GM12878 (cell line): Measurements from ENCODE around the gene CS. TPM values are rescaled to one million over a fixed set of nuclear protein-coding genes. Genes with fewer than 3 reads are reported as not detected.

Experiments used
- ATAC-seq: fragments of 200-7000 bp; cut with Tn5 transposase; 3 replicates; pipeline ENCODE4 v1.9.1; 2020; ENCODE audit warnings: mild to moderate bottlenecking, moderate library complexity
- BruUV-seq: library from RNA; stranded (reverse); fragments of 400-500 nt; replicated peaks from 2 replicates; lab custom pipeline; 2021; lab: Mats Ljungman, UMichigan
- CTCF ChIA-PET: fragments of 300-600 bp; sonication (Branson Sonifier 250); formaldehyde crosslinking; extraction: SDS; loops from one replicate; lab custom pipeline; 2021; ENCODE audit warnings: inconsistent platforms; lab: Yijun Ruan, JAX
- POLR2A ChIA-PET: fragments of 350-600 bp; formaldehyde crosslinking; extraction: SDS; loops from one replicate; lab custom pipeline; 2021; ENCODE audit warnings: inconsistent platforms; lab: Charles Lee
- RAD21 ChIA-PET: fragments of 300-600 bp; sonication (Branson Sonifier 250); formaldehyde crosslinking; loops from one replicate; lab custom pipeline; 2023; ENCODE audit warnings: antibody characterized with exemption; ENCODE audit not compliant: unreplicated experiment; lab: Charles Lee
- SMC1A ChIA-PET: fragments of 300-600 bp; sonication (Branson Sonifier 250); formaldehyde crosslinking; loops from one replicate; lab custom pipeline; 2023; ENCODE audit not compliant: unreplicated experiment, uncharacterized antibody; lab: Charles Lee
- DNase-seq: peaks from one replicate; pipeline ENCODE4 v3.0.0-alpha.2; 2011; ENCODE audit warnings: low read depth, low spot score
- FAIRE-seq: peaks from 3 replicates; lab custom pipeline; 2011; peaks lifted over from hg19 to GRCh38; lab: Jason Lieb, UNC
- H2AFZ ChIP-seq: 2 replicates; pipeline ENCODE4 v1.6.0; 2011; ENCODE audit warnings: low read depth, low read length, control low read depth; ENCODE audit not compliant: control insufficient read depth
- H3K27ac ChIP-seq: 2 replicates; pipeline ENCODE4 v1.5.1; 2011; ENCODE audit warnings: control low read depth; ENCODE audit not compliant: control insufficient read depth, insufficient read depth
- H3K27me3 ChIP-seq, 2 experiments: replicated peaks in 1 of 2; 2 replicates each; pipeline versions ENCODE4 v1.6.0 to v1.6.1; 2011; ENCODE audit warnings: low read length in 1 of 2; ENCODE audit not compliant: control insufficient read depth in 2 of 2, insufficient read depth in 2 of 2
- H3K36me3 ChIP-seq, 2 experiments: 2 replicates each; pipeline ENCODE4 v1.5.1; 2011; ENCODE audit warnings: low read length in 1 of 2; ENCODE audit not compliant: control insufficient read depth in 2 of 2, insufficient read depth in 2 of 2
- H3K4me1 ChIP-seq: 2 replicates; pipeline ENCODE4 v1.6.1; 2011; ENCODE audit warnings: mild to moderate bottlenecking, low read length, moderate library complexity, mixed read lengths; ENCODE audit not compliant: control insufficient read depth, insufficient read depth
- H3K4me2 ChIP-seq: 2 replicates; pipeline ENCODE4 v1.6.0; 2011; ENCODE audit warnings: control low read depth; ENCODE audit not compliant: control insufficient read depth, insufficient read depth
- H3K4me3 ChIP-seq: fragments of 200-600 bp; sonication (generic); 2 replicates; pipeline ENCODE4 v1.5.1; 2016
- H3K79me2 ChIP-seq: 2 replicates; pipeline ENCODE4 v1.6.0; 2011; ENCODE audit warnings: low read length; ENCODE audit not compliant: control insufficient read depth, insufficient read depth
- H3K9ac ChIP-seq: 2 replicates; pipeline ENCODE4 v1.8.0; 2011; ENCODE audit warnings: low read length, control low read depth, mixed read lengths; ENCODE audit not compliant: control insufficient read depth, insufficient read depth
- H3K9me3 ChIP-seq: replicated peaks from 3 replicates; pipeline ENCODE4 v1.5.1; 2011; ENCODE audit warnings: mild to moderate bottlenecking, low read length; ENCODE audit not compliant: control insufficient read depth, insufficient read depth
- H4K20me1 ChIP-seq: 2 replicates; pipeline ENCODE4 v1.6.0; 2011; ENCODE audit not compliant: control insufficient read depth, insufficient read depth
- ATF3 ChIP-seq: IDR thresholded peaks from 2 replicates; pipeline ENCODE4 v1.6.1; 2011; ENCODE audit warnings: low read depth, mild to moderate bottlenecking, low read length, moderate library complexity, borderline replicate concordance; ENCODE audit errors: extremely low read depth
- E2F4 ChIP-seq: IDR thresholded peaks from 2 replicates; pipeline ENCODE4 v1.6.1; 2012; ENCODE audit warnings: low read depth, low read length, improper control_type of control experiment
- HDAC6 ChIP-seq: fragments of 200-600 bp; sonication (generic); IDR thresholded peaks from one replicate; pipeline ENCODE4 v1.8.0; 2017; ENCODE audit warnings: antibody characterized with exemption; ENCODE audit not compliant: unreplicated experiment
- IRF4 ChIP-seq: IDR thresholded peaks from 2 replicates; pipeline ENCODE4 v1.6.1; 2011; ENCODE audit warnings: low read depth, low read length
- KDM1A ChIP-seq: fragments of 200-600 bp; sonication (generic); IDR thresholded peaks from 2 replicates; pipeline ENCODE4 v1.6.1; 2016; ENCODE audit warnings: borderline replicate concordance
- NR2F1 ChIP-seq: fragments of 450-650 bp; conservative IDR thresholded peaks from 2 replicates; pipeline ENCODE4 v1.6.1; 2017; ENCODE audit warnings: mild to moderate bottlenecking
- STAT1 ChIP-seq: fragments of 450-650 bp; conservative IDR thresholded peaks from 2 replicates; pipeline ENCODE4 v1.6.1; 2014; ENCODE audit warnings: antibody characterized with exemption, mild to moderate bottlenecking
- ZSCAN29 ChIP-seq: fragments of 450-650 bp; IDR thresholded peaks from 2 replicates; pipeline ENCODE4 v1.6.1; 2017; ENCODE audit warnings: mild to moderate bottlenecking, moderate library complexity
- in situ Hi-C: fragments of 300-500 bp; cut with MboI; formaldehyde crosslinking; loops from 9 replicates; pipeline ENCODE4 v1.14.3; 2018; ENCODE audit warnings: mixed read lengths
- intact Hi-C: fragments of 100-400 bp; cut with micrococcal nuclease; formaldehyde crosslinking; loops from one replicate; pipeline ENCODE4 v1.14.2; 2022; ENCODE audit not compliant: unreplicated experiment
- polyA plus RNA-seq, 11 experiments: library from polyadenylated mRNA; depleted of rRNA in 4 of 11; unstranded in 6 of 11; stranded (reverse) in 5 of 11; fragments of >200 nt; fragmentation: Nextera tagmentation in 4 of 11; fragmentation: Illumina TruSeq in 1 of 11; extraction: Ambion mirVana in 4 of 11; extraction: Trizol in 1 of 11; gene quantifications; 1 replicate in 1 of 11; 2 replicates in 10 of 11; pipeline versions ENCODE4 v1.2.1 to v1.2.3, GENCODE V29; 2011 to 2016; ENCODE audit warnings: inconsistent platforms in 2 of 11, missing spikeins in 2 of 11, low read depth in 1 of 11
- total RNA-seq, 4 experiments: library from RNA; depleted of rRNA in 3 of 4; stranded (reverse); fragments of >200 nt in 3 of 4; fragmentation: Illumina TruSeq in 1 of 4; extraction: Trizol in 1 of 4; gene quantifications; 2 replicates each; pipeline versions ENCODE4 v1.2.1 to v1.2.3, GENCODE V29; 2013 to 2021

Gene CS
- total and polyA plus RNA-seq, 10 of the 15 experiments (the other 5 are each of a cell fraction or from before 2014, with no cell fraction given): 64.9 to 276 (median 139) TPM

GRCh38 chr12:56280849-56281248 lies 19.3 kb downstream of the CS start:
- SMC1A ChIA-PET: no interaction called here
- FAIRE-seq: no peak

More at GRCh38 chr12:56280849-56281248, 19.3 kb downstream of the CS start:
- TF ChIP-seq KDM1A (no peak), E2F4 (no peak), HDAC6 (no peak), ZSCAN29 (no peak), ATF3 (no peak), STAT1 (no peak), IRF4 (no peak), NR2F1 (no peak)
- RAD21 ChIA-PET: no interaction called here
- Histone ChIP-seq H3K4me2 (no peak overlapping the region), H3K9ac (no peak overlapping the region), H3K4me3 (no peak overlapping the region), H3K27ac (no peak overlapping the region), H3K27me3 (no peaks in the 10 kb centered on the region), H3K9me3 (no peaks in the 10 kb centered on the region), H2AFZ (no peak overlapping the region), H3K79me2 (no peaks in the 10 kb centered on the region), H3K4me1 (no peaks in the 10 kb centered on the region), H4K20me1 (no peaks in the 10 kb centered on the region), H3K36me3 (peaks cover 6 to 23% of the 10 kb centered on the region in 2 experiments)
- no peak for ATAC-seq
- in situ Hi-C loops: no loop called here
- DNase-seq: no peak
- intact Hi-C loops: no loop called here
- POLR2A ChIA-PET: no interaction called here
- no TSS peak for BruUV-seq
- CTCF ChIA-PET: no interaction called here
